Stimulated activated naive CD8-positive, alpha-beta T cell treated with anti-CD3 and anti-CD28 coated beads, Interleukin-15, Interleukin-2, amounts not matched to agents 100 ng/mL and 50 ng/mL, for 24 hours (primary cell): ENCODE data around the gene RRP9.

Source experiments
- H3K27ac Mint-ChIP-seq: one replicate; pipeline ENCODE4 v1.8.0; 2021; ENCODE audit warnings: mild to moderate bottlenecking, mixed read lengths
- H3K27me3 Mint-ChIP-seq: one replicate; pipeline ENCODE4 v1.8.0; 2021; ENCODE audit warnings: mixed read lengths
- H3K36me3 Mint-ChIP-seq: one replicate; pipeline ENCODE4 v1.8.0; 2021; ENCODE audit warnings: low read depth, mixed read lengths
- H3K4me1 Mint-ChIP-seq: one replicate; pipeline ENCODE4 v1.8.0; 2021; ENCODE audit warnings: low read depth, mixed read lengths
- H3K4me3 Mint-ChIP-seq: one replicate; pipeline ENCODE4 v1.8.0; 2021; ENCODE audit warnings: mild to moderate bottlenecking, mixed read lengths
- H3K9me3 Mint-ChIP-seq: one replicate; pipeline ENCODE4 v1.8.0; 2021; ENCODE audit warnings: mixed read lengths

The RRP9 gene

GRCh38 chr3:51966016-51966415 is 24.3 kb upstream of the RRP9 start:
- Mint-ChIP-seq H3K27me3 (no peaks in the 10 kb centered on the region), H3K4me1 (peaks cover 11% of the 10 kb centered on the region), H3K4me3 (no peak overlapping the region), H3K36me3 (no peaks in the 10 kb centered on the region), H3K9me3 (no peaks in the 10 kb centered on the region), H3K27ac (no peak overlapping the region)

GRCh38 chr3:51964521-51964920 is 22.8 kb upstream of the RRP9 start:
- Mint-ChIP-seq H3K4me3 (no peak overlapping the region), H3K4me1 (peaks cover 11% of the 10 kb centered on the region), H3K27me3 (no peaks in the 10 kb centered on the region), H3K36me3 (no peaks in the 10 kb centered on the region), H3K27ac (no peak overlapping the region), H3K9me3 (no peaks in the 10 kb centered on the region)

GRCh38 chr3:51963951-51964451 is 22.3 kb upstream of the RRP9 start:
- H3K27ac Mint-ChIP-seq, result no peak overlapping the region
- H3K4me1 Mint-ChIP-seq, result peaks cover 8% of the 10 kb centered on the region
- no peaks in the 10 kb centered on the region for H3K36me3 Mint-ChIP-seq
- H3K27me3 Mint-ChIP-seq, result no peaks in the 10 kb centered on the region
- no peaks in the 10 kb centered on the region for H3K9me3 Mint-ChIP-seq
- H3K4me3 Mint-ChIP-seq, result no peak overlapping the region

GRCh38 chr3:51962854-51963530 is 21.3 kb upstream of the RRP9 start:
- H3K27ac Mint-ChIP-seq, result no peak overlapping the region

GRCh38 chr3:51961602-51962569 is 20.2 kb upstream of the RRP9 start:
- H3K27me3 Mint-ChIP-seq, result no peaks in the 10 kb centered on the region
- no peaks in the 10 kb centered on the region for H3K9me3 Mint-ChIP-seq
- no peak overlapping the region for H3K27ac Mint-ChIP-seq
- peaks cover 4% of the 10 kb centered on the region for H3K4me1 Mint-ChIP-seq
- H3K4me3 Mint-ChIP-seq, result no peak overlapping the region
- peaks cover 4% of the 10 kb centered on the region for H3K36me3 Mint-ChIP-seq

More at GRCh38 chr3:51962854-51963530, 21.3 kb upstream of the RRP9 start:
- H3K4me3 Mint-ChIP-seq, result no peak overlapping the region
- H3K27me3 Mint-ChIP-seq, result no peaks in the 10 kb centered on the region
- peaks cover 4% of the 10 kb centered on the region for H3K4me1 Mint-ChIP-seq
- peaks cover 4% of the 10 kb centered on the region for H3K36me3 Mint-ChIP-seq
- H3K9me3 Mint-ChIP-seq, result no peaks in the 10 kb centered on the region

- Mint-ChIP-seq H3K4me1 (peaks cover 5% of the 10 kb centered on the region), H3K27ac (no peak overlapping the region), H3K36me3 (peaks cover 4% of the 10 kb centered on the region), H3K9me3 (no peaks in the 10 kb centered on the region), H3K27me3 (peaks cover 3% of the 10 kb centered on the region), H3K4me3 (no peak overlapping the region)
These were observed 19.3 kb upstream of the RRP9 start for GRCh38 chr3:51961011-51961410.

GRCh38 chr3:51960386-51960785 is 18.7 kb upstream of the RRP9 start:
- Mint-ChIP-seq H3K9me3 (no peaks in the 10 kb centered on the region), H3K27ac (no peak overlapping the region), H3K4me1 (peaks cover 5% of the 10 kb centered on the region), H3K27me3 (peaks cover 3% of the 10 kb centered on the region), H3K4me3 (no peak overlapping the region), H3K36me3 (peaks cover 4% of the 10 kb centered on the region)

GRCh38 chr3:51959651-51960050 is 17.9 kb upstream of the RRP9 start:
- Mint-ChIP-seq H3K9me3 (no peaks in the 10 kb centered on the region), H3K27me3 (peaks cover 6% of the 10 kb centered on the region), H3K36me3 (peaks cover 4% of the 10 kb centered on the region), H3K4me3 (no peak overlapping the region), H3K4me1 (peaks cover 5% of the 10 kb centered on the region), H3K27ac (no peak overlapping the region)

DNA sequence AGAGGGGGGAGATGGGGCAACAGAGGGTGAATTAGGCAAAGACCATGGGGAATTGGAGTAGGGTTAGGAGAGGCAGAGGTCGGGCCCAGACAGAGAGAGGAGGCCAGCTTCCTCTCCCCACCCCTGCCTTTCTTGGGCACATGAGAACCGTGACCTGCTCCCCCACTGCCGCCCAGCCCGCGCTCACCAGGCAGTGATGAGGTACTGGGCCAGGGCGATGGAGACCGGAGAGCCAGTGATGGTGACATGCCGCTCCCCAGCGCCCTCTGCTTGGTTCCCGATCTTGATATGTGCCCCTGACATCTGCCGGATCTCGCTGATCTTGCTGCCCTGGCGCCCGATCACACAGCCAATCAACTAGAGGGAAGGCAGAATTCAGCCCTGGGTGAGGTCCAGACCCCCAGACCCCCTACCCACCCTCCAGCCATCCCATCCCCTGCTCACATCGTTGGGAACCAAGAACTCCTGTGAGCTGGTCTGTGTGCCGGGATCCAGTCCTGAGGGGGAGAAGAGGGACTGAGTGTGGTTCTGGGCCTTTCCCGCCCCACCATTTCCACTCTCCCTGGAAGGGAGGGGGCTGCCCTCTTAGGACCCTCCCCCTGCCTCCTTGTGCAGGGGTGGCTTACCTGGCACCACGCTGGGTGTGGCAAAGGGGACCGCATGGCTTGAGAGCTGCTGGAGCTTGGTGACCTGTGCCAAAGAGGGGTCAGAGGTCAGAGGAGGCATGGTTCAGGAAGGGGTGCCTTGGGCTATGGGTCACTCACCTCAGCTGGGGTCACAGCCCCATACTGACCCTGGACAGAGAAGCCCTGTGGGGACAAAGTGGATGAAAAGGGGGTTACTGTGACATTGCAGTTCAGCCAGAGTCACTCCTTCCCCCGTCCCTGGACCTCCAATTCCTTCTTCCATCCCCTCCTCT is 17.2 kb upstream of the RRP9 start:
- no peak overlapping the region for H3K27ac Mint-ChIP-seq
- peaks cover 14% of the 10 kb centered on the region for H3K27me3 Mint-ChIP-seq
- peaks cover 5% of the 10 kb centered on the region for H3K4me1 Mint-ChIP-seq
- peaks cover 4% of the 10 kb centered on the region for H3K36me3 Mint-ChIP-seq
- no peaks in the 10 kb centered on the region for H3K9me3 Mint-ChIP-seq
- H3K4me3 Mint-ChIP-seq, result no peak overlapping the region

DNA sequence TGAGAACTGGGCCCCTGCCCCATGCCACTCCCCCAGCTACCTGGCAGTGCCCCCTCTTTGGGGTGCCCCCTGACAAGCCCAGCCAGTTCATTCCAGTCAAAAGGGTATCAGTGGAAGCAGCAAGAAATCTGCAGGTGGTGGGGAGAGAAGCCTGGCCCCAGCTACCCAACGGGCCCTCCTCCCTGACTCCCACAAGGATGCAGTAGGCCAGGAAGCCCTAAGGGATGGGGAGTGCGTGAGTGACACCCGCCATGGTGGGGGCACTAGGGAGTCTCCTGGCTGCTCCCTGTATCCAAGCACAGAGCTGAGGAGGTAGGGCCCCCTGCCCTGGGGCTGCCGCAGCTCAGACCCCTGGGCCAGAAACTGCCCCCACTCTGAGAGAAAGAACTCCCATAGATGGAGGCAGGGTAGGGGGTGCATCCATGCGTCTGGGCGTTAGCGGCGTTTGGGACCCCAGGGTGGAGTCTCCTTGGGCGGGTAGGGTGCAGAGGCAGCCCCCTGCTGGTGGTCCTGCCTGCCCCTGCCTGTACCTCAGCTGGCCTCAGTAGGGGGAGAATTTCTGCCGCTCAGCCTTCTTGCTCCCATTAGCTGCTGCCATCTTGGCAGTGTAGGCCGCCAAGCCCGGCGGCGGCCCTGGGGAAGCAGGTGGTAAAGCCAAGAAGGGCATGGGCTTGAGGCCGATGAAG is 16.0 kb upstream of the RRP9 start:
- Mint-ChIP-seq H3K4me1 (peaks cover 5% of the 10 kb centered on the region), H3K27me3 (peaks cover 21% of the 10 kb centered on the region), H3K36me3 (peaks cover 4% of the 10 kb centered on the region), H3K4me3 (no peak overlapping the region), H3K9me3 (no peaks in the 10 kb centered on the region), H3K27ac (no peak overlapping the region)

- H3K27ac Mint-ChIP-seq, result no peak overlapping the region
These were observed 14.4 kb upstream of the RRP9 start for GRCh38 chr3:51955893-51956770.

DNA sequence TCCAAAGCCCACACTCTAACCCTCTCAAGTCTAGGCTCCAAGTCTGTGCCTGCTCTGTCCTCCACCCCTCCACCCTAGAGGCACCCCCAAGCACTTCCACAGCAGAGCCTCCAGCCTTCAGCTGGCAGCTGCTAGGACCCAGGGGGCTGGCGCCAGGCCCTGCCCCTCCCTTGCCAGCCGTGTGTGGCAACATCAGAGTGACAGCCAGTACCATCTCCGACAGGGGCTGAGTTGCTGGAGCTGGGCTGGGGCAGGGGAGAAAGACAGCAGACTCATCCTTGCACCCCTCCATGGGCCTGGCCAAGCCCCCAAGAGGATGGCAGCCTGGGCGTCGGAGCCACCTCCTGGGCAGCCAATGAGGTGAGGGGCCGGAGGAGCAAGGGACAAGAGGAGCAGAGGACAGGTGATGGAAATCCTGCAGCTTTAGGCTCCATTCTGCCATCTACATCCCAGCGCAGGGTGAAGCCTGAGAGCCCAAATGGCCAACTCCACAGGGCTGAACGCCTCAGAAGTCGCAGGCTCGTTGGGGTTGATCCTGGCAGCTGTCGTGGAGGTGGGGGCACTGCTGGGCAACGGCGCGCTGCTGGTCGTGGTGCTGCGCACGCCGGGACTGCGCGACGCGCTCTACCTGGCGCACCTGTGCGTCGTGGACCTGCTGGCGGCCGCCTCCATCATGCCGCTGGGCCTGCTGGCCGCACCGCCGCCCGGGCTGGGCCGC is 13.6 kb upstream of the RRP9 start, which contains the start of gene GPR62:
GPR62 (plus strand) TSS at position 207 of the 718 bp plus-strand sequence; CDS start at position 479, 272 bp downstream.
- Mint-ChIP-seq H3K4me3 (no peak within 1 kb of the TSS), H3K27me3 (peaks cover 21% of the 10 kb centered on the region), H3K4me1 (peaks cover 5% of the 10 kb centered on the region), H3K27ac (no peak within 1 kb of the TSS), H3K9me3 (no peaks in the 10 kb centered on the region), H3K36me3 (peaks cover 4% of the 10 kb centered on the region)

More at GRCh38 chr3:51955893-51956770, 14.4 kb upstream of the RRP9 start:
- H3K4me1 Mint-ChIP-seq, result peaks cover 5% of the 10 kb centered on the region
- H3K4me3 Mint-ChIP-seq, result peak overlapping the region; percentile 26
- H3K27me3 Mint-ChIP-seq, result peaks cover 21% of the 10 kb centered on the region
- no peaks in the 10 kb centered on the region for H3K9me3 Mint-ChIP-seq
- peaks cover 4% of the 10 kb centered on the region for H3K36me3 Mint-ChIP-seq

- no peak overlapping the region for H3K27ac Mint-ChIP-seq
- H3K4me3 Mint-ChIP-seq, result no peak overlapping the region
- H3K36me3 Mint-ChIP-seq, result peaks cover 4% of the 10 kb centered on the region
- H3K27me3 Mint-ChIP-seq, result peaks cover 21% of the 10 kb centered on the region
- no peaks in the 10 kb centered on the region for H3K9me3 Mint-ChIP-seq
- peaks cover 5% of the 10 kb centered on the region for H3K4me1 Mint-ChIP-seq
These were observed 13.0 kb upstream of the RRP9 start for GRCh38 chr3:51954713-51955112.
